GM19238 (cell line): ENCODE measurements around the gene ITGA11.

Source experiments
- DNase-seq: peaks from one replicate; pipeline ENCODE4 v3.0.0; 2011; ENCODE audit warnings: low spot score; ENCODE audit not compliant: insufficient read length

The ITGA11 gene

GRCh38 chr15:68447209-68447608 is 15.2 kb upstream of the ITGA11 start:
- no peak for DNase-seq

- no peak for DNase-seq
Observed at GRCh38 chr15:68445351-68445750, 13.4 kb upstream of the ITGA11 start.

- DNase-seq = no peak
Observed at GRCh38 chr15:68444336-68444735, 12.4 kb upstream of the ITGA11 start.

GRCh38 chr15:68442903-68443302 is 10.9 kb upstream of the ITGA11 start:
- no peak for DNase-seq

GRCh38 chr15:68442041-68442440 is 10.1 kb upstream of the ITGA11 start:
- DNase-seq = no peak

GRCh38 chr15:68441045-68441743 is 9.2 kb upstream of the ITGA11 start:
- DNase-seq = no peak

GRCh38 chr15:68440136-68440535 is 8.2 kb upstream of the ITGA11 start:
- DNase-seq = no peak

- no peak for DNase-seq
Observed at GRCh38 chr15:68439506-68439905, 7.5 kb upstream of the ITGA11 start.

- no peak for DNase-seq
Observed at GRCh38 chr15:68436680-68437079, 4.7 kb upstream of the ITGA11 start.

GRCh38 chr15:68435966-68436365 is 4.0 kb upstream of the ITGA11 start:
- no peak for DNase-seq

- no peak for DNase-seq
Observed at GRCh38 chr15:68434021-68434420, 2.1 kb upstream of the ITGA11 start.

- DNase-seq = no peak
Observed at GRCh38 chr15:68433551-68433950, 1.6 kb upstream of the ITGA11 start.

GRCh38 chr15:68432441-68433064 is 590 bp upstream of the ITGA11 start:
- DNase-seq = no peak

- no peak for DNase-seq
Observed at GRCh38 chr15:68431037-68431791, 749 bp downstream of the ITGA11 start.

- DNase-seq = no peak
Observed at GRCh38 chr15:68430471-68431036, 1.4 kb downstream of the ITGA11 start.

- DNase-seq = no peak
Observed at GRCh38 chr15:68429691-68430470, 2.1 kb downstream of the ITGA11 start.

GRCh38 chr15:68428431-68428940 is 3.5 kb downstream of the ITGA11 start:
- DNase-seq = no peak

GRCh38 chr15:68427963-68428362 is 4.0 kb downstream of the ITGA11 start:
- DNase-seq = no peak

GRCh38 chr15:68427366-68427765 is 4.6 kb downstream of the ITGA11 start:
- no peak for DNase-seq

- no peak for DNase-seq
Observed at GRCh38 chr15:68426116-68426515, 5.8 kb downstream of the ITGA11 start.

- no peak for DNase-seq
Observed at GRCh38 chr15:68425428-68426060, 6.4 kb downstream of the ITGA11 start.
